ENCODE data around the gene STRN4. TPM values are rescaled to one million over a fixed set of nuclear protein-coding genes. Genes with fewer than 3 reads are reported as not detected.
"Not testable (repeated sequence)": the region's sequence is repeated elsewhere in the genome, so short reads cannot be mapped to it uniquely, and the experiment has no call there.

STRN4 gene
- total RNA-seq, 1 donor from 2014 or later, result 68.2 TPM

DNA sequence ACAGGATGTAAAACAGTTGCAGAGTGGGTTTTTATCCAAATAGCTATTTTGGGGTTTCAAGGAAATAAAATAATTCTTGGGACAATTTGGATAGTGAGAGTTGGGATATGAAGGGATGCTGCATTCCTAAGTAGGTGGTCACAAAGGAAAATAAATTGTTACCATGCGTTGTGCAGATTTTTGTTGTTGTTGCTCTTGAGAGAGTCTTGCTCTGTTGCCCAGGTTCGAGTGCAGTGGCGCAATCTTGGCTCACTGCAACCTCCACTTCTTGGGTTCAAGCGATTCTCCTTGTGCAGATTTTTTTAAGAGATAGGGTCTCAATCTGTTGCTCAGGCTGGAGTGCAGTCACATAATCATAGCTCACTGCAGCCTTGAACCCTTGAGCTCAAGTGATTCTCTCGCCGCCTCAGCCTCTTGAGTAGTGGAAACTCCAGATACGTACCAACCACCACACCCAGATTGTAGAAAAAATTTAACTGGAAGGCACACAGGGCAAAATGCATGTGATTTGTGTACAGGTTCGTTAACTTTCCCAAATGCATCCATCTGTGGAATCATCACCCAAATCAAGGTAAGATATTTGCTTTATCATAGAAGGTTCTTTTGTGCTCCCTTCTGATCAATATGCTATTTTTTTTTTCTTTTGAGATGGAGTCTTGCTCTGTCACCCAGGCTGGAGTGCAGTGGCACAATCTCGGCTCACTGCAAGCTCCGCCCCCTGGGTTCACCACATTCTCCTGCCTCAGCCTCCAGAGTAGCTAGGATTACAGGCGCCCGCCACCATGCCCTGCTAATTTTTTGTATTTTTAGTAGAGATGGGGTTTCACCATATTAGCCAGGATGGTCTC is 26.1 kb upstream of the STRN4 start:
- no peak for DNase-seq (ENCODE audit: low read depth in 2 of 2)

DNA sequence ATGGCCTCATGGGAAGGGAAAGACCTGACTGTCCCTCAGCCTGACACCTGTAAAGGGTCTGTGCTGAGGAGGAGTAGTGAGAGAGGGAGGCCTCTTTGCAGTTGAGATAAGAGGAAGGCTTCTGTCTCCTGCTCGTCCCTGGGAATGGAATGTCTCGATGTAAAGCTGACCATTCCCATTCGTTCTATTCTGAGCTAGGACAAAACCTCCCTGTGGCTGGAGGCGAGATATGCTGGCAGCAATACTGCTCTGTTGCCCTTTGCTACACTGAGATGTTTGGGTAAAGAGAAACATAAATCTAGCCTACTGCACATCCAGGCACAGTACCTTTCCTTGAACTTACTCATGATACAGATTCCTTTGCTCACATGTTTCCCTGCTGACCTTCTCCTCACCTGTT is 22.5 kb upstream of the STRN4 start:
- DNase-seq (ENCODE audit: low read depth in 2 of 2), result not testable (repeated sequence)

DNA sequence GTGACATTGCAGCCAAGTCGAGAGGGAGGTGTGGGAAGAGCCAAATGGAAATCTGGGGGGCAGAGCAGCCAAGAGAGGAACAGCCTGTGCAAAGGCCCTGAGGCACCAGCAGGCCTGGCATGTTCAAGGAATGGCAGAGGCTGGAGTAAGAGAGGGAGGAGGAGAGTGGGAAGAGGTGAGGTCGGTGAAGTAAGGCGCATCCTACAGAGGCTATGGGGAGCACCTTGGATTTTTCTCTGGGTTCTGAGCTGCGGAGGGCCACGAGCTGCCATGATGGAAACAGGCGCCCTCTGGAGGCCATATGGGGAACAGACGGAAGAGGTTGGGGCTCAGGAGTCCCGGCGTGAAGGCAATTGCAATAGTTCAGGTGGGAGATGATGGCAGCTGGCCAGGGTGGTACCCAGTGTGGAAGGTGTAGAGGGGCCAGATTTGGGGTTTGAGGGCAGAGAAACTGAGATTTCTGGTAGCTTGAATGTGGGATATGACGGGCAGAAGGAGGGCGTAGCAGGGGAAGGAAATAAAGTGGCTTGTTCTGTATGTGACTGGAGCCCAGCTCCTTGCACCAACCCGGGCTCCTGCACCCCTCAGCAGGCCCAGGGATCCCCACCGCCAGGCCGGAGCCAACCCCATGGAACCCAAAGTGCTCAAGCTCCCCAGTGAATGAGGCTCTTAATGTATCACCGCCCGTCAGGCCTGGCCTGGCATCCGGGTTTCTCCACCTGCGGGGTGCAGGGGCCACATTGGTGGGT is 20.5 kb upstream of the STRN4 start:
- peak in 1 of 2 donors; percentile 47 for DNase-seq (ENCODE audit: low read depth in 2 of 2)

DNA sequence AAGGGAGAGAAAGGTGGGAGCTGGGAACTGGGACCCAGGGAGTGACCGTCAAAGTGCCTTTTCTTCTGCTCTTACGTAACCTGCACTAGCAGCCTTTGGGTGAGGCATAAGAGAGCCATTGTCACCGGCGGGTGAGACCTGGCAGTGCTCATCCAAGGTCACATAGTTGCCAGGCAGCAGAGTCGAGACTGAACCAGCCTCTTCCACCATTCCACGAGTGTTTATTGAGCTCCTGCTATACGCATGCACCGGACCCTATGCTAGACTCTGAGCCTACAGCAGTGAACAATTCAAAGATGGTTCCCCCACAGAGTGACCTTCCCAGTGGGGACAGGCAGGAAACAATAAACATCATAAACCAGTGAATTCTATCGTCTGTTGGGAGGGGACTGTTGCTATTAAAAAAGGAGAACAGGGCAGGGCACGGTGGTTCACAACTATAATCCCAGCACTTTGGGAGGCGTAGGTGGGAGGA is 18.6 kb upstream of the STRN4 start:
- DNase-seq (ENCODE audit: low read depth in 2 of 2), result no peak

DNA sequence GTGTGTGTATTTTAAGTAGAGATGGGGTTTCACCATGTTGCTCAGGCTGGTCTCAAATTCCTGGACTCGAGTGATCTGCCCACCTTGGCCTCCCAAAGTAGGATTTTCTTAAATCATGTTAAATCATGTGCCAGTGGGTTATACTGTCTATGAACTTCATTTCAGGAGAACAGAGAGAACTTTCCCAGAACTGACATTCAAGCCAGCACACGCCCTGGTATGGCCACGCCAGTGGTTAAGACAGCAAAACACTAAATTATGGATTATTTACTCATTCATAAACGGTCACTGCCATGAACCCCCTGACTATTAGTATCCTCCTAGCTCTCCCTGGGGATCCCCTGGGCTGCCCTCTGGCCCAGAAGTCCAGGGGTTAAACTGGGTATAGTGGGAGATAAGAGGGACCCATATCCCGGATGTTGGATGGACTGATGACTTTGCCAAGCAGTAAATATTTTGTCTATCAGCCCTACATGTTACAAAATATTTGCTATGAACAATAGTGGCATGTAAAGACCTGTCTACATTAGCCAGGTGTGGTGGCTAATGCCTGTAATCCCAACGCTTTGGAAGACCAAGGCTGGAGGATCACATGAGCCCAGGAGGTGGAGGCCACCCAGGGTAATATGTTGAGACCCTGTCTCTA is 16.1 kb upstream of the STRN4 start:
- no peak for DNase-seq (ENCODE audit: low read depth in 2 of 2)

DNA sequence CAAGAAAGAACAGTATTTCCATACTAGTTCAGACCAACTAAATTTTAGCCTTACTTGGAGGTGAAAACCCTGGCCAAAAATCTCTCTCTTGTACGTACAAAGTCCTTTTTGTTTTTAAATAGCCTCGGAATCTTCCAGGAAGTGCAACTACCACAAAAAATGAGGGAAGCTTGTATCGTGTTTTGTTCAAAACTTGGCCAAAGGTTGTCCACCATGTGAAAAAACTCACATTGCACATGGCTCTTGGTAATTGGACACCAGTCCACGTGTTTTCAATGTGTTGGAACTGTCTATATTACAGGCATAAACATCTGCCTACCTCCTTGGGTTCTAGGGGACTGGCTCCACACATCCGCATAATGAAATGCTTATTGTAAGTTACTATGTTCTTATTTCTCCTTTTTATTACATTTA is 15.2 kb upstream of the STRN4 start:
- no peak for DNase-seq (ENCODE audit: low read depth in 2 of 2)

DNA sequence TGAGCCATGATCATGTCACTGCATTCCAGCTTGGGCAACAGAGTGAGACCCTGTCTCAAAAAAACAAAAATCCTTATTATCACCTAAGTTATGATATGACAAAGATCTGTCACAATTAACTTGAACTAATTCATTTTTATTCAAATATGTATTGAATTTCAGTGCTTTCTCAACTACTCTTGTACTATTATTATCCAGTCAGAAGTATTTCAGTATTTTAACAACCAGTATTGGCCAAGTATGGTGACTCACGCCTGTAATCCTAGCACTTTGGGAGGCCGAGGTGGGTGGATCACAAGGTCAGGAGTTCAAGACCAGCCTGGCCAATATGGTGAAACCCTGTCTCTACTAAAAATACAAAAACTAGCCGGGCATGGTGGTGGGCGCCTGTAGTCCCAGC is 14.6 kb upstream of the STRN4 start:
- not testable (repeated sequence) for DNase-seq (ENCODE audit: low read depth in 2 of 2)

DNA sequence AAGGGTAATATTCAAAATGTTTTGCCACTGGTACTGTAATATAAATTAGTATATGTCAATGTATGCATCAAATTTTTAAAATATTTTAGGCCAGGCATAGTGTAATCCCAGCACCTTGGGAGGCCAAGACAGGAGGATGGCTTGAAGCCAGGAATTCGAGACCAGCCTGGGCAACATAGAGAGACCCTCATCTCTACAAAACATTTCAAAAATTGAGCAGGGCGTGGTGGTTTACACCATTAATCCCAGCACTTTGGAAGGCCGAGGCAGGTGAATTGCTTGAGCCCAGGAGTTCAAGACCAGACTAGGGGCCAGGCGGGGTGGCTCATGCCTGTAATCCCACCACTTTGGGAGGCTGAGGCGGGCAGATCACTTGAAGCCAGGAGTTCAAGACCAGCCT is 14.1 kb upstream of the STRN4 start:
- DNase-seq (ENCODE audit: low read depth in 2 of 2), result no peak

DNA sequence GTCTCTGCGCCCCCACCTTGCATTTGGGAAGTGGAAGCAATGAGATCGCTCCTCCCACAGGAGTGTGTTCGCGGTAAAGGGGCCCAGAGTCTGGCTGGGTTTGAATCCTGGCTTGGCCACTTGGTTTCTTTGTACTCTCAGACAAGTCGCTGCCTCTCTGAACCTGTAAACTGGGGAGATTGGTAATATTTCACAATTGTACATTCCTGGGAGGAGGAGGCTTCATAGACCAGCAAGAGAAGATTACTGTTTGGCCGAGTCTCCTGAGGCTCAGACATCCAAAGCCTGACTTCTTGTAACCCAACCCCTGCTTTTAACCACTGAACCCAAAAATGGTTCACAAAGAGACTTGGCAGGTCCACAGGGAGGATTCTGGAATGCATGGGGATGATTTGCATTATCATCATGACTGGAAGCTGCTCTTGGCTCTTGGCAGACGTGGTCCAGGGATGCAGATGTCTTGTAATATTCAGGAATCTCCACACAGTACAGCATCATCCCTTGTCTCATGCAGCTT is 13.6 kb upstream of the STRN4 start:
- no peak for DNase-seq (ENCODE audit: low read depth in 2 of 2)

DNA sequence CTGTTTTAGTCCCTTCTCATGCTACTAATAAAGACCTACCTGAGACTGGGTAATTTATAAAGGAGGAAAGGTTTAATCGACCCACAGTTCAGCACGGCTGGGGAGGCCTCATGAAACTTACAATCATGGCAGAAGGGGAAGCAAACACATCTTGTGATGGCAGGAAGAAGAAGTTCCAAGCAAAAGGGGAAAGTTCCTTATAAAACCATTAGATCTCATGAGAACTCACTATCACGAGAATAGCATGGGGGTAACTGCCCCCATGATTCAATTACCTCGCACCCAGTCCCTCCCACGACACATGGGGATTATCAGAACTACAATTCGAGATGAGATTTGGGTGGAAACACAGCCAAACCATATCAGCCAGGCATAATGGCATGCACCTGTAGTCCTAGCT is 13.0 kb upstream of the STRN4 start:
- no peak for DNase-seq (ENCODE audit: low read depth in 2 of 2)

DNA sequence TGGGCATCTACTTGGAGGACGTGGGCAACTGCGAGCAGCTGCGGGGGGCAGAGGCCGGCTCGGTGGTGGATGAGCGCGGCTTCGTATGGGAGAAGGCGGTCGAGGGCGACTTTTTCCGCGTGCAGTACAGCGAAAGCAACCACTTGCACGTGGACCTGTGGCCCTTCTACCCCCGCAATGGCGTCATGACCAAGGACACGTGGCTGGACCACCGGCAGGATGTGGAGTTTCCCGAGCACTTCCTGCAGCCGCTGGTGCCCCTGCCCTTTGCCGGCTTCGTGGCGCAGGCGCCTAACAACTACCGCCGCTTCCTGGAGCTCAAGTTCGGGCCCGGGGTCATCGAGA is 10.3 kb upstream of the STRN4 start:
- DNase-seq (ENCODE audit: low read depth in 2 of 2), result peak; percentile 50 to 55

DNA sequence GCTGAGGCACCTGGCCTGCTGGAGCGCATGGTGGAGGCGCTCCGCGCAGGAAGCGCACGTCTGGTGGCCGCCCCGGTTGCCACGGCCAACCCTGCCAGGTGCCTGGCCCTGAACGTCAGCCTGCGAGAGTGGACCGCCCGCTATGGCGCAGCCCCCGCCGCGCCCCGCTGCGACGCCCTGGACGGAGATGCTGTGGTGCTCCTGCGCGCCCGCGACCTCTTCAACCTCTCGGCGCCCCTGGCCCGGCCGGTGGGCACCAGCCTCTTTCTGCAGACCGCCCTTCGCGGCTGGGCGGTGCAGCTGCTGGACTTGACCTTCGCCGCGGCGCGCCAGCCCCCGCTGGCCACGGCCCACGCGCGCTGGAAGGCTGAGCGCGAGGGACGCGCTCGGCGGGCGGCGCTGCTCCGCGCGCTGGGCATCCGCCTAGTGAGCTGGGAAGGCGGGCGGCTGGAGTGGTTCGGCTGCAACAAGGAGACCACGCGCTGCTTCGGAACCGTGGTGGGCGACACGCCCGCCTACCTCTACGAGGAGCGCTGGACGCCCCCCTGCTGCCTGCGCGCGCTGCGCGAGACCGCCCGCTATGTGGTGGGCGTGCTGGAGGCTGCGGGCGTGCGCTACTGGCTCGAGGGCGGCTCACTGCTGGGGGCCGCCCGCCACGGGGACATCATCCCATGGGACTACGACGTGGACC is 9.7 kb upstream of the STRN4 start:
- no peak for DNase-seq (ENCODE audit: low read depth in 2 of 2)

DNA sequence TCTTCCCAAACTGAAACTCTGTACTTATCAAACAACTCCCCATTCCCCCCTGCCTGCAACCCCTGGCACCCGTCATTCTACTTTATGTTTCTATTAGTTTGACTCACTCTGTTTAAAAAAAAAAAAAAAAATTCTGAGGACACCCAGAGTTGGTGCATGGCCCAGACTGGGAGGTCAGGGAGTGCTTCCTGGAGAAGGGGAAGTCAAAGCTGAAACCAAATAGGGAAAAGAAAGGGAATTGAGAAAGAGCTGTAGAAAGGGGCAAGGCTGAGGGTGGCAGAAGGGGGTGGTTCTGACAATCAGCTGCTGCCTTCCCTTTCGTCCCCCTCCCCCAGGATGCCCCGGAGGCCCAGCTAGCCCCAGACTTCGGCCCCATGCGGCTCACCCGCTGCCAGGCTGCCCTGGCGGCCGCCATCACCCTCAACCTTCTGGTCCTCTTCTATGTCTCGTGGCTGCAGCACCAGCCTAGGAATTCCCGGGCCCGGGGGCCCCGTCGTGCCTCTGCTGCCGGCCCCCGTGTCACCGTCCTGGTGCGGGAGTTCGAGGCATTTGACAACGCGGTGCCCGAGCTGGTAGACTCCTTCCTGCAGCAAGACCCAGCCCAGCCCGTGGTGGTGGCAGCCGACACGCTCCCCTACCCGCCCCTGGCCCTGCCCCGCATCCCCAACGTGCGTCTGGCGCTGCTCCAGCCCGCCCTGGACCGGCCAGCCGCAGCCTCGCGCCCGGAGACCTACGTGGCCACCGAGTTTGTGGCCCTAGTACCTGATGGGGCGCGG is 9.0 kb upstream of the STRN4 start:
- peak in 1 of 2 donors; percentile 75 for DNase-seq (ENCODE audit: low read depth in 2 of 2)

DNA sequence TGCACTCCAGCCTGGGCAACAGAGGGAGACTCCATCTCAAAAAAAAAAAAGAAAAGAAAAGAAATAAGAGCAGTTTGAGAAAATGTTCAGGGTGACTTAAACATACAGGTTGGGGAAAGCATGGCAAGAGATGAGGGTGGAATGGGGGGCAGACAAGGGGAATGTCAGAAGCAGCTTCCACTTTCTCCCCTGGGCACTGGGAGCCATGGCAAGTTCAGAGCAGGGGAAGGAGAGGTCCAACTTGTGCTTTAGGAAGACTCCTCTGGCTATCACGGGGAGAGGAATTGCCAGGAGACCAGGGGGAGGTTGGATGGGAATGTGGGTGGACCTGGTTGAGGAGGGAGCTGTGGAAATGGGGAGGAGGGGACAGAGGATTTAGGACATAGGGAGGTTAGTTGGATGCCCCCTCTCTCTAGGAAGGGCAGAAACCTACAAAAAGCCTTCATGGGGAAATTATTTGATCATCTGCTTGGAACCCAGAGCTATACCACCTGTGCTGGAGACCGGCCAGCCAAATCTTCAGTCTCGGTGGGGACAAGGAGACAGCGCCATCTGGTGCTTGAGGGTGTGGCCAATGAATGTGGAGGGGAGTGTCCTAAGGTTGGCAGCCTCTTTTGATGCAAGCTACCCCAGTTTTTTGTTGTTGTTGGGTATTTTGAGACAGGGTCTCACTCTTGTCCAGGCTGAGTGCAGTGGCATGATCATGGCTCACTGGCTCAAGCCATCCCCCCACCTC is 7.3 kb upstream of the STRN4 start:
- DNase-seq (ENCODE audit: low read depth in 2 of 2), result peak in 1 of 2 donors; percentile 55

DNA sequence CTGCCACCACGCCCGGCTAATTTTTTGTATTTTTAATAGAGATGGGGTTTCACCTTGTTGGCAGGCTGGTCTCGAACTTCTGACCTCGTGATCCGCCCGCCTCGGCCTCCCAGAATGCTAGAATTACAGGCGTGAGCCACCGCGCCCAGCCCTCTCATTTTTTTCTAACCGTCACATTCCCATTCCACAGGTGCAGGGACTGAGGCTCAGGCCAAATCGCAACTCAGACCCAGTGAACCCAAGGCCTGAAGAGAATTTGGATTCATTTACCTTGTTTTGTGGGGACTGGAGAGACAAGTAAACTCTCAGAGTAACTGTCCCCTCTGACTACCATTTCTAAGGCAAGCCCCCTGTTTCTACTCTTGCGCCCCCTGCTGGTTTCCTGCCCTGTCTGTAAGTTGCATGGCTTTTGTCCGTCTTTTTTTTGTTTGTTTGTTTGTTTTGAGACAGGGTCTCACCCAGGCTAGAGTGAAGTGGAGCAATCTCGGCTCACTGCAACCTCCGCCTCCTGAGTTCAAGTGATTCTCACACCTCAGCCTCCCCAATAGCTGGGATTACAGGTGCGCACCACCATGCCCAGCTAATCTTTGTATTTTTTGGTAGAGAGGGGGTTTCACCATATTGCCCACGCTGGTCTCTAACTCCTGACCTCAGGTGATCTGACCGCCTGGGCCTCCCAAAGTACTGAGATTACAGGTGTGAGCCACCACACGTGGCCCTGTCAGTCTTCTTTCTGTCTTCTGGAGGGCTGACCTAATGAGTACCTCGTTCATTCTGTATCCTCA is 2.3 kb upstream of the STRN4 start:
- DNase-seq (ENCODE audit: low read depth in 2 of 2), result peak; percentile 53 to 83

DNA sequence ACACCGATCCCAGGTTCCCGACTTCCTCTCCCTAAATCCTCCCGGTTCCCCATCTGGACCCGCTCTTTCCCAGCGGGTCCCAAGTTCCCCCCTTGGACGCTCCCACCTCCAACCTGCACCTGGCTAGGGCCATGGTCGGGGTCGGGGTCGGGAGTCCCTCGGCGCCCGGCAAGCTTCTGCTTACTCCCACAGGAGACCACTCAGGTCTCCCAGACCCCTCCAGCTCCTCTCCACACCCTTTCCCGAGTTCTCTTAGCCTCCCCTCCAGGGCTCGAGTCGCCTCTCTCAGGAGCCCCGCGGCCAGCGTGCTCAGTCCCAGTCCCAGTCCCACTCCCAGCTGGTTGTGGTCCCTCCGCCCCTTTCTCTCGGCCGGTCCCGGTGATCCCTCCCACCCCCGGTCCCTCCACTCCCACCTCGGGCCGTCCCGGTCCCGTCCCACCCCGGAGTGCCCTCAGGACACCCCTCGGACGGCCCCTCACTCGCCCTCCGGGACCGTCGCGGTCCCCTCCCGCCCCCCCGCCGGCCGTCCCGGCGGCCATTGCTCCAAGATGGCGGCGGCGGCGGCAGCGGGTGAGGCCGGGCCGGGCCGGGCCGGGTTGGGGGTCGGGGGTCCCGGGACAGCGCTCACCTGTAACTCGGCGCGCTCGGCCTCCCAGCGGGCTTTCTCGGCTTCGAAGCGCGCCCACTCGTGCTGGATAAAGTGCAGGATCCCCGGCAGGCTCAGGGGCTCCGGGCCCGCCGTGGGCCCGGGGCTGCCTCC is 549 bp downstream of the STRN4 start, which contains the start of gene FKRP:
Gene FKRP (plus strand): TSS at position 537 of the 760 bp plus-strand sequence. CDS start 9,394 bp downstream, outside the sequence.
- no peak for DNase-seq (ENCODE audit: low read depth in 2 of 2)

DNA sequence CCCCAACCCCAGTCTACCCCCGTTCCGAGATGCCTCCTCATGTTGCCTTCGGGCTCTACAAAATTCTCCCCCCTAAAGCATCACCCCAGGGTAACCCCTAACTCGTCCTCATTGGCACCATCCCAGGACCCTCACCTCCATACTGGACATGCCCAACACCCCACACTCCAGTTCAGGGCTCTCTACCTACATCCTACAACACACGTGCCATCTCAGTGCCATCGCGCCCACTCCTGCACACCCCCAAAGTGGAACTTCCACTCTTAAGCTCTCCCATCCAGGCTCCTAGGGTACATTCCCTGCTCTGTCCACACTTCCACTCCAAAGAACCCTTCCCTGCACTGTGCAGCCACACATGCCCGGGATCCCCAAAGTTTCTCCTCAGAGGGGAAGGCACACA is 1.2 kb downstream of the STRN4 start:
- no peak for DNase-seq (ENCODE audit: low read depth in 2 of 2)

DNA sequence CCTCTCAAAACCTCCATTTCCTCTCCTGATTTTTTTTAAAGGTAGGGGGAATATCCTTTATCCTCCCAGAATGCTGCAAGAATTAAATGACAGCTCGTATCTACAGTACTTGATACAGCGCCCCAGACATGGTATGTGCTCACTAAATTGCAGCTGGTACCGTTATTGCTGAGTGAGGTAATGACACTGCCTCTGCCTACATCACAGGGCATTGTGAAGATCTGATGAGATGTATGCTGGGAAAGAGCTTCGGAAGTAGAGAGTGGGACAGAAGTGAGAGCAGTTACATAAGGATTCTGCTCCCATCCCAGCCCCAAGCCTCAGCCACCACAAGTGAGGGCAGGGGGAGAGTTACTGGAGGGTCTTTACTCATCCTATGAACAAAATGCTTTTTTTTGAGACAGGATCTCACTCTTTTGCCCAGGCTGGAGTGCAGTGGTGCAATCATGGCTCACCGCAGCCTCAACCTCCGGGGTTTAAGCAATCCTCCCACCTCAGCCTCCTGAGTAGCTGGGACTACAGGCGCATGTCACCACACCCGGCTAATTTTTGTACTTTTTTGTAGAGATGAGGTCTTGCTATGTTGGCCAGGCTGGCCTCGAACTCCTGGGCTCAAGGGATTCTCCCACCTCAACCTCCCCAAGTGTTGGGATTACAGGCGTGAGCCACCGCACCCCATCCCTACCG is 2.1 kb downstream of the STRN4 start:
- no peak for DNase-seq (ENCODE audit: low read depth in 2 of 2)

Measured in dermis microvascular lymphatic vessel endothelial cell (primary cell).